Measurements from ENCODE around the gene DNMT3L.

DNMT3L gene

GRCh38 chr21:44279354-44280260, 17.9 kb upstream of the DNMT3L start:
- no peak for TF ChIP-seq CTCF (IDR thresholded peaks at IDR 0.05; ENCODE audit: borderline replicate concordance, control extremely low read depth, extremely low read depth, insufficient read depth, missing control alignments)
- in situ Hi-C loops (cut with MboI; ENCODE audit: low sequenced_read_pairs, unreplicated experiment) = loop anchor here (25.0 kb wide), 2 partner anchors 242 to 467 kb away; no protein-coding TSS in a partner anchor
- DNase-seq (ENCODE audit: low spot score) = no peak

- in situ Hi-C loops (cut with MboI; ENCODE audit: low sequenced_read_pairs, unreplicated experiment) = loop anchor here (25.0 kb wide), 2 partner anchors 238 to 463 kb away; no protein-coding TSS in a partner anchor
- TF ChIP-seq CTCF (IDR thresholded peaks at IDR 0.05; ENCODE audit: borderline replicate concordance, control extremely low read depth, extremely low read depth, insufficient read depth, missing control alignments) = no peak
- no peak for DNase-seq (ENCODE audit: low spot score)
Observed at GRCh38 chr21:44275041-44275440, 13.3 kb upstream of the DNMT3L start.

- in situ Hi-C loops (cut with MboI; ENCODE audit: low sequenced_read_pairs, unreplicated experiment) = no loop called here
- no peak for TF ChIP-seq CTCF (IDR thresholded peaks at IDR 0.05; ENCODE audit: borderline replicate concordance, control extremely low read depth, extremely low read depth, insufficient read depth, missing control alignments)
- no peak for DNase-seq (ENCODE audit: low spot score)
Observed at GRCh38 chr21:44273046-44273445, 11.3 kb upstream of the DNMT3L start.

GRCh38 chr21:44272284-44272858, 10.7 kb upstream of the DNMT3L start:
- in situ Hi-C loops (cut with MboI; ENCODE audit: low sequenced_read_pairs, unreplicated experiment) = no loop called here
- no peak for DNase-seq (ENCODE audit: low spot score)
- no peak for TF ChIP-seq CTCF (IDR thresholded peaks at IDR 0.05; ENCODE audit: borderline replicate concordance, control extremely low read depth, extremely low read depth, insufficient read depth, missing control alignments)

- TF ChIP-seq CTCF (IDR thresholded peaks at IDR 0.05; ENCODE audit: borderline replicate concordance, control extremely low read depth, extremely low read depth, insufficient read depth, missing control alignments) = no peak
- no peak for DNase-seq (ENCODE audit: low spot score)
- in situ Hi-C loops (cut with MboI; ENCODE audit: low sequenced_read_pairs, unreplicated experiment) = no loop called here
Observed at GRCh38 chr21:44271558-44272283, 10.0 kb upstream of the DNMT3L start.

GRCh38 chr21:44269090-44269489, 7.4 kb upstream of the DNMT3L start:
- in situ Hi-C loops (cut with MboI; ENCODE audit: low sequenced_read_pairs, unreplicated experiment) = no loop called here
- TF ChIP-seq CTCF (IDR thresholded peaks at IDR 0.05; ENCODE audit: borderline replicate concordance, control extremely low read depth, extremely low read depth, insufficient read depth, missing control alignments) = no peak

More at GRCh38 chr21:44269090-44269489, 7.4 kb upstream of the DNMT3L start:
- DNase-seq (ENCODE audit: low spot score) = no peak

Measured in GM13976 (cell line).